Putamen (tissue), 1 donor: ENCODE measurements around the gene ZBTB22.
"Not testable (repeated sequence)": the region's sequence is repeated elsewhere in the genome, so short reads cannot be mapped to it uniquely, and the experiment has no call there.

Source experiments
- DNase-seq: peaks from one replicate; pipeline ENCODE4 v3.0.0-alpha.2; 2016; ENCODE audit warnings: low spot score

The ZBTB22 gene

GRCh38 chr6:33301877-33302276 lies 15.7 kb downstream of the ZBTB22 start:
- DNase-seq = no peak

GRCh38 chr6:33299237-33299944 lies 18.2 kb downstream of the ZBTB22 start:
- peak; percentile 93 for DNase-seq

DNA sequence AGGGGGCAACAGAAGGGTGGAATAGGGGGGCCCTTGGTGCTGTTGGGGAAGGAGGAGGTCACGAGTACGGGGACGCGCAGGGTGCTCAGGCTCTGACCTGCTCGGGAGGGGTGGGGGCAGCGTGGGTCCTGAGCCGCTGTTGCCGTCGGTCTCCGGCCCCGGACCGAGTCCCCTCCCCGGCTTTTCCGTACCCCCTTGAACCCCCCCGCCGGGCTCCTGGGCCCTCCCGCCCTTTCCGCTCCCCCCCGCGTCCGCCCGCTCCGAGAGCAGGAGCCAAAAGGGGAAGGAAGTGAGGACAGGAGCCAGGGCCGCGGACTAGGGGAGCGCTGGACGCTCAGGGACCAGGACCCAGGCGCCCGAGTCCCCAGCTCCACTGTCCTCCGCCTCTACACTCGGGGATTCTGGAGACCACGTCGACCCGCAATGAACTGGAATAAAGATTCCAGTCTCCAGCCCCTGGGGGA lies 18.7 kb downstream of the ZBTB22 start, which contains the start of gene RGL2:
Gene RGL2, minus strand, starts transcription at position 170 of the 464 bp plus-strand sequence. CDS start 332 bp downstream, outside the sequence.
- peak; percentile 83 for DNase-seq

GRCh38 chr6:33297956-33298772 lies 19.4 kb downstream of the ZBTB22 start:
- DNase-seq = no peak

- DNase-seq = no peak
Observed at GRCh38 chr6:33297406-33297955, 20.1 kb downstream of the ZBTB22 start.

- no peak for DNase-seq
Observed at GRCh38 chr6:33296797-33297405, 20.6 kb downstream of the ZBTB22 start.

- DNase-seq = no peak
Observed at GRCh38 chr6:33295621-33296369, 21.7 kb downstream of the ZBTB22 start.

GRCh38 chr6:33294086-33294823 lies 23.3 kb downstream of the ZBTB22 start:
- DNase-seq = no peak

- DNase-seq = no peak
Observed at GRCh38 chr6:33292996-33293682, 24.4 kb downstream of the ZBTB22 start.

DNA sequence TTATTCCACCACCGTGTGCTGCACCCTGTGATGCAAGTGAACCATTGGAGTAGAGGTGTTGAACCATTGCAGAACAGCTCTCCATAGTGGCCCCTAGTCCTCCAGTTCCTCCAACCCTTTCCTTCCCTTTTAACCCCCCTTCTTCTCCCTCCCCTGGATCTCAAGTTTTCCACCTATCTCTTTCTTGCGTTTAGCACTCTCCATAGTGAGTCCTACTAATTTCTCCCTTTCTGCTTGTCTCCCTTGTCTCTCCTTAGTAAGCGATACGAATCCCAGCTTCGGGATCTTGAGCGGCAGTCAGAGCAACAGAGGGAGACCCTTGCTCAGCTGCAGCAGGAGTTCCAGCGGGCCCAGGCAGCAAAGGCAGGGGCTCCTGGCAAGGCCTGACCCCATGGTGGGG lies 27.1 kb downstream of the ZBTB22 start:
- no peak for DNase-seq

DNA sequence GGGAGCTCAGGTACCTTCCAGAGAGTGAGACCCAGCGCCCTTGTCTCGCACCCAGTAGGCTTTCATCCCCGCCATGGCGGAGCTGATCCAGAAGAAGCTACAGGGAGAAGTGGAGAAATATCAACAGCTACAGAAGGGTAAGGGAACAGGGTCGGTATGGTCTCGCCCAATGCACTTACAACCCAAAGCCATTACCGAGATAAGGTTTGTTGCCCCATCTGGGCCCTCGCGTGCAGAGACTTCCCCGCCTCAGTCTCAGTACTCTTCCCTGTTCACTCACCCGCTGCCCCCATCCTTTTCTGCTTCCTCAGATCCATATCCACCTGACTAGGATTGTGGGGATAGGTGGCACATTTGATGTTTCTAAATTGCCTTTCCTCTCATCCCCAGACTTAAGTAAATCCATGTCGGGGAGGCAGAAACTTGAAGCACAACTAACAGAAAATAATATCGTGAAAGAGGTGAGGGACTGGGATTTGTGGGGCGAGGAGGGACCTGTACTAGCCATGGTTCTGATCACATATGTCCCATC lies 27.7 kb downstream of the ZBTB22 start:
- DNase-seq = no peak

DNA sequence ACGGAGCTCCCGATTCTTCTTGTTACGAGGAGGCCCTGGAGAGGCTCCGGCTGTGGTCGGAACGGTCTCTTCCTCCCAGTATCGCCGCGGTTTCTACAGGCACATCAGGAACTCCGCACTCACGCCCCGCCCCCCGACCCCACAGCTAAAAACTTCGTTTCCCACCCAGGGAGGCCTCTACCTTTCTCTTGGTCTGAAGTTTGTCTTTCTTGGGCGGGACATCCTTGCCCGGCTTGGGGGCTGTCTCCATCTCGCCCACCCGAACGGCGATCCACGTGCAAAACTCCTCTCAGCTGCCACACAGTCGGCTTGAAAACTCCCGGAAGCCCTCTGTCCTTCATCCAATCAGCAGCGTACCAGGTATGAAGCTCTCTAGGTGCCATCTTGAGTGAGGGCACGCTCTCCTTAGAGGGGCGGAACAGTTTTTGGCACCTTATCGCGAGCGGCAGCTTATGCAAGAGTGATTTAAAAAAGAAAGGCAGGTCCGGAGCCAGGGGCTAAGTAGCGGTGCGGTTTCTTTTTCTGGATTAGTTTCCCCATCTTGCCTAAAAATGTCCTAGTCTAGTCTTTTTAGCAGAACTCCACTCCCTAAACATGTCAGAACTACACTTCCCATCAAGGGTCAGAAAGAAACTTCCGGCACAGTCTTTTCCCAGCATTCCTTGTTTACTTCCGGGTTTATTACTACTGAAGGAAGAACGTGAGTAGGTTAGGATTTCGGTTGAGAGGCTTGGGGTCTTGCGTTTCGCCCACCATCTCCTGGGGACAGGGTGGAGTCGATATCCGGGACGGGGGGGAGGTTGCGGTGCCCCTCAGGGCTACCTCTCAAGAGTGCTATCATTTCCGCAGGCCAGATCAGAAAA lies 28.4 kb downstream of the ZBTB22 start, which contains the start of the genes PFDN6 and WDR46:
Gene PFDN6, plus strand, starts transcription at position 681 of the 863 bp plus-strand sequence. CDS start 256 bp downstream, outside the sequence.
Gene WDR46, minus strand, starts transcription at position 319 of the 863 bp plus-strand sequence. Its CDS starts 69 bp downstream, at position 250.
- peak; percentile 97 for DNase-seq

GRCh38 chr6:33288141-33288920 lies 29.2 kb downstream of the ZBTB22 start:
- no peak for DNase-seq

GRCh38 chr6:33286946-33287914 lies 30.3 kb downstream of the ZBTB22 start:
- no peak for DNase-seq

GRCh38 chr6:33285214-33285613 lies 32.3 kb downstream of the ZBTB22 start:
- not testable (repeated sequence) for DNase-seq

DNA sequence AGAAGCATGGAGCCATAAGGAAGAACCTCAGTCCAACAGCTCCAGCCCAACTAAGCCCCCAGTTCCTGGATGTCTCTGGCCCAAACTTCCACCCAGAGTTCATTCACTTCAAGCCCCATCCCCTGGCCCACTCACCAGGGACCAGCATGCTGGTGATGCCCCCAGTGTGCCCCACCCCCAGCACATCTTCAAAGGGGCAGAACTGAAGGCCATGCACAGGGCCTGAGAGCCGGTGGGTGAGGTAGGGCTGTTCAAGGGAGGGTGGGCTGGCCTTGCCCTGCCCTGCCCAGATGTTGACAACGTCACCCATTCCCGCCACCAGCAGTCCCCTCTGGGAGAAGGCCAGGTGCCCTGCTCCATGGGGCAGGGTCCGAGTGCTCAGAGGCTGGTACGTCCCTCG lies 37.0 kb downstream of the ZBTB22 start:
- DNase-seq = no peak
